Measurements from ENCODE around the gene LRP10.

LRP10 gene

DNA sequence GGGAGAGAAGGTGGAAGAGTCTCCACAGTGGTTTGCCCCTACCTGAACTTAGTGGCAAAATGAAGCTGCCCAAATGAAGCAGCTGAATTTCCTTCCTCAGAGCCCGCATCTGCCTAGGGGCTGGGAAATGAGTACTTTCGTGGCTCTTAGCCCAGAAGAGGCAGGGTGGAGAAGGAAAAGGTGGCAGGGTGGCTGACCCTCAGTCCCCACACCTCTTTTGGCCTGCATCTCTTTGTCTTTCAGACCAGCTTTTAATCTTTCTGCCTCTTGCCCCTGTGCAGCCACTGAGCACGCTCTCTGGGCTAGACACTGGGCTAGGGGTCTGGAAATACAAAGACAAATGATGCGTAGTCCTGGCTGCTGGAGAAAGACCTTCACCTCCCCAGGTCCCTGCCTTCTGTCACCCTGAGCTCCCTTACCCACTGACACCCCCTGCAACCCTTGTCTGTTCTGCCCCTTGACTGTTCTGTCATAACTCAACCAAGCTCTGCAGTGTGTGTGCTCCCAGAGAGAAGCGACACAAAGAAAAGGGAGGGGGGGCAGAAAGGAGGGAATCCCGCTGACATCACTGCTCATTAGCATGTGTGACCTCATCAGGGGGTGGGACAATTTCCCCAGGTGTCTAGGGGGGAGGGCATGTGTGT, 11.1 kb downstream of the LRP10 start:
- peak; percentile 39 to 40 for DNase-seq (ENCODE audit: low read depth in 2 of 2)
- TF ChIP-seq, protein P1, sequence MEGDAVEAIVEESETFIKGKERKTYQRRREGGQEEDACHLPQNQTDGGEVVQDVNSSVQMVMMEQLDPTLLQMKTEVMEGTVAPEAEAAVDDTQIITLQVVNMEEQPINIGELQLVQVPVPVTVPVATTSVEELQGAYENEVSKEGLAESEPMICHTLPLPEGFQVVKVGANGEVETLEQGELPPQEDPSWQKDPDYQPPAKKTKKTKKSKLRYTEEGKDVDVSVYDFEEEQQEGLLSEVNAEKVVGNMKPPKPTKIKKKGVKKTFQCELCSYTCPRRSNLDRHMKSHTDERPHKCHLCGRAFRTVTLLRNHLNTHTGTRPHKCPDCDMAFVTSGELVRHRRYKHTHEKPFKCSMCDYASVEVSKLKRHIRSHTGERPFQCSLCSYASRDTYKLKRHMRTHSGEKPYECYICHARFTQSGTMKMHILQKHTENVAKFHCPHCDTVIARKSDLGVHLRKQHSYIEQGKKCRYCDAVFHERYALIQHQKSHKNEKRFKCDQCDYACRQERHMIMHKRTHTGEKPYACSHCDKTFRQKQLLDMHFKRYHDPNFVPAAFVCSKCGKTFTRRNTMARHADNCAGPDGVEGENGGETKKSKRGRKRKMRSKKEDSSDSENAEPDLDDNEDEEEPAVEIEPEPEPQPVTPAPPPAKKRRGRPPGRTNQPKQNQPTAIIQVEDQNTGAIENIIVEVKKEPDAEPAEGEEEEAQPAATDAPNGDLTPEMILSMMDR (IDR thresholded peaks at IDR 0.05; ENCODE audit: low read depth, low read length): no peak
- H3K4me3 ChIP-seq (replicated peaks in 1 of 2; ENCODE audit: low read depth in 2 of 2, low read length in 2 of 2): no peak overlapping the region

GRCh38 chr14:22883173-22883976, 11.8 kb downstream of the LRP10 start, which contains the start of gene REM2:
REM2 (plus strand) TSS chr14:22883222; CDS start chr14:22883288, 66 bp downstream.
- TF ChIP-seq, protein P1 (IDR thresholded peaks at IDR 0.05; ENCODE audit: low read depth, low read length): no peak
- no peak for DNase-seq (ENCODE audit: low read depth in 2 of 2)
- no peak within 1 kb of the TSS for H3K4me3 ChIP-seq (replicated peaks in 1 of 2; ENCODE audit: low read depth in 2 of 2, low read length in 2 of 2)

DNA sequence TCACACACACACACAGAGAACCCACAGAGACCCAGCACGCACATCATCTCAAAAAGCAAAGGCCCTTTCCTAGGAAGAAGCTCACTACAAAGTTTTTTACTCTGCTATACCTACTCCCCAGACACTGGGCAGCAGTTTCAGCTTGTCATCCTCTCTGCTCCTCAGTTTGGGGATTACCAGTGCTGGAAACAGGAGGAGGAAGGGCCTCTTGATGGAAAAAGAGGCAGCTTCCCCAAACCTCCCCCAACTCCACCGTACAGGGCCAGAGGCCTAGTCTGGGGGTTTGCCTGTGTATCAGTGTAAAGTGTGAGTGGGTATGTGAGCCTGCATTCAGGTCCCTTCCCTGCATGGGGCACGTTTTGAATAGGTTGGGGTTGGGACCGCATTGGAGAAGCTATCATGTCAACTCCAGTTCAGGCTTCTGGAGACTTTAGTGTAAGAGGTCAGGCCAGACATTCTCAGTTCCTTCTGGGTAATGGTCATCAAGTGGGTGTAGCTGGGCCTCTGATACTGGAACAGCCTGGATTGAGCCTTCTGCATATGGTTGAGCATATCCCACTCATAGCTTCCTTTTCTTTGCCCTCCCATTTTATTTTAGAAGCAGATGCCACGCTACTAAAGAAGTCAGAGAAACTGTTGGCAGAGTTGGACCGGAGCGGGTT, 12.7 kb downstream of the LRP10 start:
- H3K4me3 ChIP-seq (replicated peaks in 1 of 2; ENCODE audit: low read depth in 2 of 2, low read length in 2 of 2): no peak overlapping the region
- no peak for DNase-seq (ENCODE audit: low read depth in 2 of 2)
- TF ChIP-seq, protein P1 (IDR thresholded peaks at IDR 0.05; ENCODE audit: low read depth, low read length): no peak

DNA sequence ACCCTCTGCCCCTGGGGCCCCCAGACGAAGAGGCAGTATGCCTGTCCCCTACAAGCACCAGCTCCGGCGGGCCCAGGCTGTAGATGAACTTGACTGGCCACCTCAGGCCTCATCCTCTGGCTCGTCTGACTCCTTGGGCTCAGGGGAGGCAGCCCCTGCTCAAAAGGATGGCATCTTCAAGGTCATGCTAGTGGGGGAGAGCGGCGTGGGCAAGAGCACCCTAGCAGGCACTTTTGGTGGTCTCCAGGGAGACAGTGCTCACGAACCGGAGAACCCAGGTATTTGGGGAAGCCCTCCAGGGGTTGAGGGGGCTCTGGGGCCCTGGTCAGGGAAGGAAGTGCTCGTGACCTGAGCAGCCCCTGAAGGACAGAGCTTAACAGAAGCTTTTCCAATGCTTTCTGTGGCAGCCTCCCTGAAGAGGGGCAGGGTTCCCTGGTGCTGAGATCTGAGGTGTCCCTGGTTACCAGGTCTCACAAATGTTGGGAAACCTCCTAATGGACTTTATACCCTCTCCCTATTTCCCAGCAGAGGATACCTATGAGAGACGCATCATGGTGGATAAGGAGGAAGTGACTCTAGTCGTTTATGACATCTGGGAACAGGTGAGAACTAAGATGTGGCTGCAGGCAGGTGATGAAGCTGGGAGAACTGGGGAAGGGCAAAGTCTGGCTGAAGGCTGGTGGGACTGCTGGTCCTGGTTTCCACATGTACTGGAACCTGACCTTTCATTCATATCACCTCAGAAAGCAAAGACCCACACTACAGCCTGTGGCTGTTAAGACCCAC, 13.4 kb downstream of the LRP10 start:
- TF ChIP-seq, protein P1 (IDR thresholded peaks at IDR 0.05; ENCODE audit: low read depth, low read length): no peak
- no peak for DNase-seq (ENCODE audit: low read depth in 2 of 2)
- H3K4me3 ChIP-seq (replicated peaks in 1 of 2; ENCODE audit: low read depth in 2 of 2, low read length in 2 of 2): no peak overlapping the region

- H3K4me3 ChIP-seq (replicated peaks in 1 of 2; ENCODE audit: low read depth in 2 of 2, low read length in 2 of 2): peak overlapping the region in 1 of 2 donors; percentile 56
- no peak for DNase-seq (ENCODE audit: low read depth in 2 of 2)
- TF ChIP-seq, protein P1 (IDR thresholded peaks at IDR 0.05; ENCODE audit: low read depth, low read length): no peak
These were observed 14.4 kb downstream of the LRP10 start for GRCh38 chr14:22885975-22886374.

Data from cardiac fibroblast (primary cell).